Left lung (tissue), 10 donors: ENCODE data around the gene UNC79. TPM values are rescaled to one million over a fixed set of nuclear protein-coding genes. Genes with fewer than 3 reads are reported as not detected.

ENCODE experiments used
- ATAC-seq: fragments of 200-7000 bp; cut with Tn5 transposase; one replicate; pipeline ENCODE4 v1.9.1; 2020; ENCODE audit warnings: moderate library complexity
- DNase-seq, 4 donors: peaks; one replicate each; pipeline ENCODE4 v3.0.0-alpha.2; 2013 to 2020
- H3K27ac ChIP-seq, 2 donors: fragments of 200-600 bp; sonication (generic) in 1 of 2; one replicate each; pipeline versions ENCODE4 v1.5.0 to v1.8.0; 2020 to 2021
- H3K27me3 ChIP-seq, 2 donors: fragments of 200-600 bp; sonication (generic) in 1 of 2; one replicate each; pipeline versions ENCODE4 v1.5.0 to v1.8.0; 2020 to 2021
- H3K36me3 ChIP-seq, 2 donors: fragments of 200-600 bp; sonication (generic) in 1 of 2; one replicate each; pipeline versions ENCODE4 v1.5.0 to v1.8.0; 2020 to 2021
- H3K4me1 ChIP-seq, 2 donors: fragments of 200-600 bp; one replicate each; pipeline ENCODE4 v1.8.0; 2021
- H3K4me3 ChIP-seq, 2 donors: fragments of 200-600 bp; sonication (generic) in 1 of 2; one replicate each; pipeline versions ENCODE4 v1.5.0 to v1.8.0; 2020 to 2021; ENCODE audit warnings: mild to moderate bottlenecking in 1 of 2
- H3K9me3 ChIP-seq, 2 donors: fragments of 200-600 bp; sonication (generic) in 1 of 2; one replicate each; pipeline versions ENCODE4 v1.5.0 to v1.8.0; 2020 to 2021
- CTCF ChIP-seq, 2 donors: fragments of 200-600 bp; sonication (generic) in 1 of 2; IDR thresholded peaks; one replicate each; pipeline versions ENCODE4 v1.5.0 to v1.8.0; 2021; ENCODE audit warnings: antibody characterized with exemption in 2 of 2
- intact Hi-C, 2 donors: fragments of 100-400 bp; cut with DNase I; formaldehyde crosslinking; loops; one replicate each; pipeline versions ENCODE4 v1.11.2 to v1.14.2; 2022
- polyA plus RNA-seq, 6 donors: library from polyadenylated mRNA; unstranded; fragments of 120-200 nt; gene quantifications; one replicate each; pipeline ENCODE4 v1.2.1, GENCODE V29; 2013; ENCODE audit not compliant: insufficient read length in 6 of 6
- total RNA-seq, 2 donors: library from RNA; stranded (reverse); fragmentation: NEBNext Ultra II Directional; extraction: Animal tissue kit (Norgen Biotek cat#: 25700); gene quantifications; one replicate each; pipeline ENCODE4 v1.2.1, GENCODE V29; 2021
- donor health status: DM: no; HTN: yes; CAD: no.
- donor health status: DM: no; HTN: no; CAD: no.

Gene UNC79
- total and polyA plus RNA-seq, 8 donors, result 0.13 to 0.65 (median 0.46) TPM

DNA sequence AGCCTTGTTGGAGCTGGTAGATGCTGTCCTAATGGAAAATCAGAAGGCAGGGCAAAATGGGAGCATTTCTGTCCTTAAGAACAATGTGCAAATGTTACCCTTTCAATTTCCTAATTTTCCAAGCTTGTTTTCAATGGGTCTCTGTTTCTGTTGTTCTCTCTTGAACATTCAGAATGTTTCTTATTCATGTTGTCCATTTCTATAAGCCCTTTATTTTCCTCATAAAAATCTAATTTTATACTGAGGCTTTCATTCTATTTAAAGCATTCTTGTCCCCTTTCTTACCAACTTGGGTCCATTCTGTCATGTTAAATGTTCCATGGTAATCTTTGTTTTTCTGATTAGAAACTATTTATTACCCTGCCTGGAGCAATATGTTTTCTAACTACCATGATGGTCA lies 232.6 kb downstream of the UNC79 start:
- intact Hi-C loops, result no loop called here
- ATAC-seq (no peak), DNase-seq (no peak)
- Histone ChIP-seq H3K4me3 (no peak overlapping the region), H3K9me3 (peaks cover 0 to 27% of the 10 kb centered on the region in 2 donors), H3K27ac (no peak overlapping the region), H3K36me3 (no peaks in the 10 kb centered on the region), H3K27me3 (peaks cover 0 to 5% of the 10 kb centered on the region in 2 donors), H3K4me1 (no peaks in the 10 kb centered on the region)
- TF ChIP-seq CTCF (IDR thresholded peaks at IDR 0.05), result no peak

DNA sequence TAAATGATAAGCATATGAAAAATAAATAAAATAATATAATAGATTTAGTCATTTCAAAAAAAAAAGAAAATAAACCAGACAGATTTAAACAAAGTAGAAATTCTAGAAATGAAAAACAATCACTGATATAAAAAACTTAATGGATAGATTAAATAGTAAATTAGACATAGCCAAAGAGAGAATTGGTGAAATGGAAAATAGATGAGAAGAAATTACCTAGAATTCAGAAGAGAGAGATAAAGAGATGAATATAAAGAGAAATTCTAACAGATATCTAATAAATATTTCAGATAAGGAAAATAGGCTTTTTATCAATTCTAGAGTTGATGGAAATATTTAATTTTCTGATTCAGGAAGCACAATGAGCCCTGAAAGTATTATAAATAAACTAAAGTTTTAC lies 234.4 kb downstream of the UNC79 start:
- Histone ChIP-seq H3K4me3 (no peak overlapping the region), H3K4me1 (no peaks in the 10 kb centered on the region), H3K36me3 (no peaks in the 10 kb centered on the region), H3K9me3 (peaks cover 0 to 27% of the 10 kb centered on the region in 2 donors), H3K27ac (no peak overlapping the region), H3K27me3 (peaks cover 0 to 5% of the 10 kb centered on the region in 2 donors)
- TF ChIP-seq CTCF (IDR thresholded peaks at IDR 0.05), result no peak
- ATAC-seq (no peak), DNase-seq (no peak)
- intact Hi-C loops, result no loop called here

DNA sequence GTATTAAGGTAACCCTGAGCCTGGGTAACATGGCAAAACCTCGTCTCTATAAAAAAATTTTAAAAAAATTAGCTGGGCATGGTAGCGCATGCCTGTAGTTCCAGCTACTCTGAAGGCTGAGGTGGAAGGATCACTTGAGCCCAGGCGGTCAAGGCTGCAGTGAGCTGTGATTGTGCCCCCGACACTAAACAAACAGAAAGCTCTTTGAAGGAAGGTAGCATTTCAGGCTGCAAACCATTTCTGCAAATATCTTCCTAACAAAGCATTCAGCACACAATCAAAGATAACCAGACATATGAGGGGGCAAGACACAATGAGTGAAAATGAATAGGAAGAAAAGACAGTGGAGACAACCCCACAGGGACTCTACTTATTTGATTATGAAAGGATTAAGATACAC lies 238.9 kb downstream of the UNC79 start:
- Histone ChIP-seq H3K36me3 (no peaks in the 10 kb centered on the region), H3K9me3 (peaks cover 0 to 21% of the 10 kb centered on the region in 2 donors), H3K4me1 (no peaks in the 10 kb centered on the region), H3K27me3 (no peaks in the 10 kb centered on the region), H3K27ac (no peak overlapping the region), H3K4me3 (no peak overlapping the region)
- DNase-seq (no peak), ATAC-seq (no peak)
- intact Hi-C loops, result no loop called here
- TF ChIP-seq CTCF (IDR thresholded peaks at IDR 0.05), result no peak

GRCh38 chr14:93674343-93674742 lies 243.6 kb downstream of the UNC79 start:
- Histone ChIP-seq H3K4me3 (no peak overlapping the region), H3K27ac (no peak overlapping the region), H3K9me3 (no peaks in the 10 kb centered on the region), H3K4me1 (no peaks in the 10 kb centered on the region), H3K36me3 (no peaks in the 10 kb centered on the region), H3K27me3 (no peaks in the 10 kb centered on the region)
- ATAC-seq (no peak), DNase-seq (no peak)
- no peak for TF ChIP-seq CTCF (IDR thresholded peaks at IDR 0.05)
- intact Hi-C loops, result no loop called here

DNA sequence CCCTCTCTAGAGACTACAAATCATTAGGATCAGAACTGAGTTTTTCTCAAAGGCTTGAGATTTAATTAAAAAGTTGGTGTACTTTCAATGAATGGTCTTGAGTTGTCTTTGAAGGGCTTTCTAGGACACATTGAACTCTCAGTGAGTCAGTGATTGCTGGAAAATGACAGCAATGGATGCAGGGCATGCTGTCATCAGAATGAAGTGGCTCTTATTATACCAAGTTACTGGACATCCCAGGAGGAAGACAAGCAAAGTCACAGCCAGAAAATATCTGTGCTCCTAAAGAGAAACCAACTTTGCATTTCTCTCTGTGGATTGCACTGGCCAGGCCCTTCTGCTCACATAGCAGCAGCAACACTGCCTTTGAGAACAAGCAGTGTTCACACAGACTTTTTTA lies 244.9 kb downstream of the UNC79 start:
- Histone ChIP-seq H3K4me1 (no peaks in the 10 kb centered on the region), H3K9me3 (no peaks in the 10 kb centered on the region), H3K27me3 (no peaks in the 10 kb centered on the region), H3K27ac (no peak overlapping the region), H3K36me3 (no peaks in the 10 kb centered on the region), H3K4me3 (no peak overlapping the region)
- no peak for TF ChIP-seq CTCF (IDR thresholded peaks at IDR 0.05)
- intact Hi-C loops, result no loop called here
- DNase-seq, result no peak
- ATAC-seq, result no peak
